Measurements from ENCODE around the gene TNFAIP8L1.

- TF ChIP-seq POLR2A (IDR thresholded peaks at IDR 0.05) (no peak), CTCF (IDR thresholded peaks at IDR 0.05) (no peak), POLR2AphosphoS5 (IDR thresholded peaks at IDR 0.05) (no peak)
Measured at GRCh38 chr19:4597975-4598671, 41.2 kb upstream of the TNFAIP8L1 start.
